ENCODE measurements around the gene RGS19. TPM values are rescaled to one million over a fixed set of nuclear protein-coding genes. Genes with fewer than 3 reads are reported as not detected.

RGS19 gene
- total RNA-seq, 4 donors from 2014 or later, result 3.4 to 16.0 (median 10.5) TPM

DNA sequence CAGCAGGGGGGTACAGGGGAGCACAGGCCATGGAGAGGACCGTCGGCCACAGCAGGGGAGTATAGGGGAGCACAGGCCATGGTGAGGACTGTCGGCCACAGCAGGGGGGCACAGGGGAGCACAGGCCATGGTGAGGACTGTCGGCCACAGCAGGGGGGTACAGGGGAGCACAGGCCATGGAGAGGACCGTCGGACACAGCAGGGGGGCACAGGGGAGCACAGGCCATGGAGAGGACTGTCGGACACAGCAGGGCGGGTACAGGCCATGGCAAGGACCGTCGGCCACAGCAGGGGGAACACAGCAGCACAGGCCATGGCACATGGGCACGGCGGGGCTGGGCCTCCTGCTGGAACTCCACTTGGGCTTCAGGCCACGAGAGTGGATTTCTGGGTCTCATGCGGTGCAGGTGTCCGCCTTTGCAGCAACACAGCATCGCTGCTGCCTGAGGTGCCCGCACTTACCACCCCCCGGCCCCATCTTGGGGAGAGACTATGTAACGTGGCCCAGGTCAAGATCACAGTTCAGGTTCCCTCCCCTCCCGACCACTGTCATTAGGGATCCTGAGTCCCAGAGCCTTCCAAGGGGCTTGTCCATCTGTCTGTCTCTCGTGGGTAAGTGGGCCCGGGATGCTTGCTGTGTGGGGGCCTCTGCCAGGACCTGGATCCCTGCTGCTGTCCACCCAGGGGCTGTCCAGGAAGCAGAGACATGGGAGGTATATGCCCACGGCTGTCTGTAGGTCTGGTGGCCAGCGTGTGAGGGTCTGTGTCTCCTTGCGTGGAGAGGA lies 25.5 kb upstream of the RGS19 start:
- Histone ChIP-seq H3K36me3 (no peaks in the 10 kb centered on the region), H3K4me3 (no peak overlapping the region), H3K9me3 (no peaks in the 10 kb centered on the region), H3K4me1 (peaks cover 0 to 13% (median 7%) of the 10 kb centered on the region in 3 donors), H3K27me3 (peaks cover 86% of the 10 kb centered on the region), H3K27ac (no peak overlapping the region)
- TF ChIP-seq, protein P1, sequence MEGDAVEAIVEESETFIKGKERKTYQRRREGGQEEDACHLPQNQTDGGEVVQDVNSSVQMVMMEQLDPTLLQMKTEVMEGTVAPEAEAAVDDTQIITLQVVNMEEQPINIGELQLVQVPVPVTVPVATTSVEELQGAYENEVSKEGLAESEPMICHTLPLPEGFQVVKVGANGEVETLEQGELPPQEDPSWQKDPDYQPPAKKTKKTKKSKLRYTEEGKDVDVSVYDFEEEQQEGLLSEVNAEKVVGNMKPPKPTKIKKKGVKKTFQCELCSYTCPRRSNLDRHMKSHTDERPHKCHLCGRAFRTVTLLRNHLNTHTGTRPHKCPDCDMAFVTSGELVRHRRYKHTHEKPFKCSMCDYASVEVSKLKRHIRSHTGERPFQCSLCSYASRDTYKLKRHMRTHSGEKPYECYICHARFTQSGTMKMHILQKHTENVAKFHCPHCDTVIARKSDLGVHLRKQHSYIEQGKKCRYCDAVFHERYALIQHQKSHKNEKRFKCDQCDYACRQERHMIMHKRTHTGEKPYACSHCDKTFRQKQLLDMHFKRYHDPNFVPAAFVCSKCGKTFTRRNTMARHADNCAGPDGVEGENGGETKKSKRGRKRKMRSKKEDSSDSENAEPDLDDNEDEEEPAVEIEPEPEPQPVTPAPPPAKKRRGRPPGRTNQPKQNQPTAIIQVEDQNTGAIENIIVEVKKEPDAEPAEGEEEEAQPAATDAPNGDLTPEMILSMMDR (IDR thresholded peaks at IDR 0.05), result no peak
- no peak for TF ChIP-seq POLR2AphosphoS5 (IDR thresholded peaks at IDR 0.05)
- ATAC-seq, result no peak
- 61% methylated on average over 4 of the region's 25 CpGs; no CpG with 5 or more reads in 1 of the 2 donors for WGBS, 2 donors (ENCODE audit: low coverage in 1 of 2)

DNA sequence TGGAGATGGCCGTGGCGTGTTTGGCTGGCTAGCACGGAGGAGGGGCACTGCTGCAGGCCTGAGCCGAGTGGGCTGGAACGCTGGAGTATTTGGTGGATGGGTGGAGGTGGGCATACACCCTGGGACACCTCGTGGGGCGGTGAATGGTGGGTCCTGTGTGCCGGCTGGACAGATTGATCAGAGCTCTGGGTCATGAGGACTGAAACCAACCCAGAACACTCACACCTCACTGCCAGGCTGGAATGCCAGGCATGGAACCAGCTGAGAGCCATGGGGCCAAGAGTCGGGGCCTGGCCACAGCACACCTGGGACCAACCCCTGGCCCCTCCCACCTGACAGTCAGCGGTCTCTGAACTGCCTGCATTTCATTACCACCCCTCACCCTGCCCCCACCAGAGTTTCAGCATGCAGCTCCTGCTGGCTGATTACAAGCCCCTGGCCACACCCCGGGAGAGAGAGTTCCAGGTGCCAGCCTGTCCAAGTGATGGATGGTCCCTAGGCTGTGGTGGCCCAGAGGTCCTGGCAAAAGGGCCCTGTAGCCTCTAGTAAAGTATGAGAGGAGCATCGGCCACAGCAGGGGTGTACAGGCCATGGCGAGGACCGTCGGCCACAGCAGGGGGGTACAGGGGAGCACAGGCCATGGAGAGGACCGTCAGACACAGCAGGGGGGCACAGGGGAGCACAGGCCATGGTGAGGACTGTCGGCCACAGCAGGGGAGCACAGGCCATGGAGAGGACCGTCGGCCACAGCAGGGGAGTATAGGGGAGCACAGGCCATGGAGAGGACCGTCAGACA lies 24.8 kb upstream of the RGS19 start:
- TF ChIP-seq POLR2AphosphoS5 (IDR thresholded peaks at IDR 0.05) (no peak), POLR2A (IDR thresholded peaks at IDR 0.05) (no peak), EP300 (IDR thresholded peaks at IDR 0.05) (no peak)
- TF ChIP-seq, protein P1 (IDR thresholded peaks at IDR 0.05), result no peak
- Histone ChIP-seq H3K9me3 (no peaks in the 10 kb centered on the region), H3K36me3 (no peaks in the 10 kb centered on the region), H3K4me3 (no peak overlapping the region), H3K4me1 (peaks cover 0 to 13% (median 7%) of the 10 kb centered on the region in 3 donors), H3K27ac (no peak overlapping the region), H3K27me3 (peaks cover 91% of the 10 kb centered on the region)
- 64 to 69% methylated on average over 8 to 9 of the region's 20 CpGs for WGBS, 2 donors (ENCODE audit: low coverage in 1 of 2)
- no peak for ATAC-seq

DNA sequence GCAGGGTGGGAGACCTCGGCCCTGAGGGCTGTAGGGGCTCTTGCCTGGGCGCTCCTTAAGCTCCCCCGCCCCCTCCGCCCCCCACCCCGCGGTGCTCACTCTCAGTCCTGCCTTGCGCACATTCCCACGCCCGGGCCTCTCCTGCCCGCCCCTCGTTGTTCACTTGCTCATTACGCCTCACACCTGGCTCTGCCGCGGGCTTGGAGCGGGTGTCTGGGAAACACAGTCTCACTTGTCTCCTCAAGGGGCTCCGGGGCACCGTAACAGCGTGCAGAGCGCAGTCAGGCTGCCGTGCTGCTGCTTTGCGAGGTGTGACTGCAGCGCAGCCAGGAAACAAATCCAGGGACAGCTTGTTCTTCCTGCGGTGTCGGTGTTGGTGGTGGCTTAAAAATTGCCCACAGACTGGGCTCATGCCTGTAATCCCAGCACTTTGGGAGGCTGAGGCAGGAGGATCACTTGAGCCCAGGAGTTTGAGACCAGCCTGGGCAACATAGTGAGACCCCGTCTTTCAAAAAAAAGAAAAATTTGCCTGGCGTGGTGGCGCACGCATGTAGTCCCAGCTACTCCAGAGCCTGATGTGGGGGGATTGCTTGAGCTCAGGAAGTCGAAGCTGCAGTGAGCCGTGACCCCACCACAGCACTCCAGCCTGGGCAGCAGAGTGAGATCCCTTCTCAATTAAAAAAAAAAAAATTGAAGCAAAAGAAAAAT lies 23.5 kb upstream of the RGS19 start:
- no peak for ATAC-seq
- H3K9me3 ChIP-seq, result no peaks in the 10 kb centered on the region
- H3K4me1 ChIP-seq, result peaks cover 0 to 13% (median 7%) of the 10 kb centered on the region in 3 donors
- peaks cover 96% of the 10 kb centered on the region for H3K27me3 ChIP-seq
- H3K27ac ChIP-seq, result no peak overlapping the region
- no peaks in the 10 kb centered on the region for H3K36me3 ChIP-seq
- WGBS, 2 donors (ENCODE audit: low coverage in 1 of 2), result 67 to 90% methylated on average over 2 to 4 of the region's 30 CpGs
- peak overlapping the region in 1 of 2 donors; percentile 49 for H3K4me3 ChIP-seq
- TF ChIP-seq, protein P1 (IDR thresholded peaks at IDR 0.05), result no peak
- no peak for TF ChIP-seq EP300 (IDR thresholded peaks at IDR 0.05)
- no peak for TF ChIP-seq POLR2AphosphoS5 (IDR thresholded peaks at IDR 0.05)
- no peak for TF ChIP-seq POLR2A (IDR thresholded peaks at IDR 0.05)

DNA sequence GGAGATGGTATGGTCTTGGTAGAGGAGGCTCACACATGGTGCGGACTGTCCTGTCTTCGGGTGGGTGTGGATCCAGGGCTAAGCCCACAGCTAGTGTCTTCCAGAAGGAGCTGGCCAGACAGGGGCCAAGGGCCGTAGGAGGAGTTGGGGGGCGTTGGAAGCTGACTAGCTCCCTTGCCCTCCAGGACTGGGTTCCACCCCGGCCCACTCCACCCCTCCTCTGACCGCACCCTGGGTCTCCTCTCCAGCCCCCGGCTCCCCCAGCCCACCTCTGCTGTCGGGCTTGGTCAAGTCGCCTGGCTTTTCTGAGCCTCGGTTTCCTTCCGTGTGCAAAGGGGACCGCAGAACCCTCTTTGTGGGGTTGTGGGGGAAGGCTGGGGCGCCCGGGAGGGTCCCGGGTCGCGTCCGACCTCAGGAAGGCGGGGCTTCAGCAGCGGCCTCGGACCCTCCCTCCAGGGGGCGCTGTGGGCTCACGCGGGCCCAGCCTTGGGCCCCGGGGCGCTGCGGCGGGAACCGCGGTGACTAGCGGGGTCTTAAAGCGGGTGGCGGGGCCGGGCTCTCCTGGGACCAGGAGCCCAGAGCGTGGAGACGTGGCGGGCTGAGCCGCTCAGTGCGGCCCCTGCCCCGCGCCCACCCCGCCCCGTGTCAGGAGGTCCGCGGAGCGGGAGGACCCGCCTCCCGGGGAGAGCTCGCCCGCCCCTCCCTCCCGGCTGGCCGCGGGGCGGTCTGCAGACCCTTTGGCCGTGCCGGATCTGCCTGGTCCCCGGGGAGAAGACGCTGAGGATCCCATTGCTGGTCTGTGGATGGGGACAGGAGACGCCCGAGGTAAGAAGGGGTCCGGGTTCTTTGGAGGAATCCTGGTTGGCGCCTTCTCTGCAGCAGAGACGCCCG lies 22.7 kb upstream of the RGS19 start:
- Histone ChIP-seq H3K27ac (no peak overlapping the region), H3K9me3 (no peaks in the 10 kb centered on the region), H3K36me3 (no peaks in the 10 kb centered on the region), H3K4me3 (peak overlapping the region in 1 of 2 donors; percentile 49), H3K4me1 (peaks cover 0 to 13% (median 7%) of the 10 kb centered on the region in 3 donors), H3K27me3 (peaks cover 96% of the 10 kb centered on the region)
- ATAC-seq, result peak; percentile 55
- TF ChIP-seq, protein P1 (IDR thresholded peaks at IDR 0.05), result peak in 3 of 4 experiments; percentile 25 to 71 (median 40)
- no peak for TF ChIP-seq POLR2A (IDR thresholded peaks at IDR 0.05)
- WGBS, 2 donors (ENCODE audit: low coverage in 1 of 2), result 41 to 65% methylated on average over 2 to 4 of the region's 64 CpGs

Measured in gastroesophageal sphincter (tissue), 4 donors.